RPMI7951 (cell line): ENCODE measurements around the gene COX6A2. TPM values are rescaled to one million over a fixed set of nuclear protein-coding genes. Genes with fewer than 3 reads are reported as not detected.

Experiments used
- total RNA-seq: library from RNA; depleted of rRNA; stranded (reverse); fragments of >200 nt; shearing (Covaris generic); gene quantifications from 2 replicates; pipeline ENCODE4 v1.2.3, GENCODE V29; 2014; rRNA removed

Gene COX6A2
- total RNA-seq, 1 experiment from 2014 or later, result not detected

Other genes starting within 250 kb of the COX6A2 start
- 15.3 and 19.0 TPM in 2 replicates for gene FUS, start 248.2 kb downstream of the COX6A2 start, total RNA-seq
- gene PYCARD, start 225.6 kb downstream of the COX6A2 start, total RNA-seq, result 43.4 and 64.8 TPM in 2 replicates
- not detected in 2 replicates for gene TRIM72, start 214.2 kb downstream of the COX6A2 start, total RNA-seq
- gene PYDC1, start 211.2 kb downstream of the COX6A2 start, total RNA-seq, result not detected in 2 replicates
- gene ITGAM, start 168.4 kb downstream of the COX6A2 start, total RNA-seq, result not detected in 2 replicates
- not detected in 2 replicates for gene ITGAX, start 73.2 kb downstream of the COX6A2 start, total RNA-seq
- gene ITGAD, start 35.0 kb downstream of the COX6A2 start, total RNA-seq, result not detected in 2 replicates
- gene ZNF843, start 14.4 kb upstream of the COX6A2 start, total RNA-seq, result 0.20 TPM in 1 of 2 replicates, not detected in the other
- 4.6 and 4.9 TPM in 2 replicates for gene ARMC5, start 31.1 kb upstream of the COX6A2 start, total RNA-seq
- gene TGFB1I1, start 43.8 kb upstream of the COX6A2 start, total RNA-seq, result 27.5 and 37.7 TPM in 2 replicates
- gene SLC5A2, start 54.8 kb upstream of the COX6A2 start, total RNA-seq, result 0.10 TPM in 1 of 2 replicates, not detected in the other
- 24.9 and 29.6 TPM in 2 replicates for gene RUSF1, start 80.0 kb upstream of the COX6A2 start, total RNA-seq
- not detected in 2 replicates for gene AHSP, start 99.5 kb upstream of the COX6A2 start, total RNA-seq